Fibroblast of gingiva (primary cell): Measurements from ENCODE around the gene C1orf210.

Experiments
- DNase-seq: peaks from one replicate; pipeline ENCODE4 v3.0.0-alpha.2; 2011; ENCODE audit warnings: low read depth

C1orf210 gene

GRCh38 chr1:43250351-43250761, 35.0 kb downstream of the C1orf210 start:
- no peak for DNase-seq

GRCh38 chr1:43247256-43247921, 38.0 kb downstream of the C1orf210 start:
- no peak for DNase-seq

GRCh38 chr1:43246466-43247213, 38.7 kb downstream of the C1orf210 start:
- no peak for DNase-seq

- DNase-seq = no peak
These were observed 42.1 kb downstream of the C1orf210 start for GRCh38 chr1:43243299-43243698.

- no peak for DNase-seq
These were observed 44.0 kb downstream of the C1orf210 start for GRCh38 chr1:43241413-43241836.

GRCh38 chr1:43239484-43239883, 45.9 kb downstream of the C1orf210 start:
- no peak for DNase-seq

GRCh38 chr1:43238991-43239469, 46.4 kb downstream of the C1orf210 start:
- no peak for DNase-seq

- DNase-seq = peak; percentile 58
These were observed 47.3 kb downstream of the C1orf210 start for GRCh38 chr1:43238085-43238484.

- no peak for DNase-seq
These were observed 48.3 kb downstream of the C1orf210 start for GRCh38 chr1:43237121-43237520.

- no peak for DNase-seq
These were observed 49.8 kb downstream of the C1orf210 start for GRCh38 chr1:43235451-43236121.

- no peak for DNase-seq
These were observed 50.3 kb downstream of the C1orf210 start for GRCh38 chr1:43235040-43235439.

- DNase-seq = no peak
These were observed 51.1 kb downstream of the C1orf210 start for GRCh38 chr1:43234267-43234666.

- no peak for DNase-seq
These were observed 51.8 kb downstream of the C1orf210 start for GRCh38 chr1:43233631-43234030.

GRCh38 chr1:43232482-43232881, 52.9 kb downstream of the C1orf210 start:
- DNase-seq = no peak

- peak; percentile 65 for DNase-seq
These were observed 53.3 kb downstream of the C1orf210 start for GRCh38 chr1:43232074-43232473.
